Nucleus accumbens (tissue), 56 donors: ENCODE data around the gene ZNF585A.

Experiments
- DNase-seq, 56 donors: peaks; one replicate each; lab custom pipeline; 2025; lab: John Stamatoyannopoulos, UW

Gene ZNF585A

GRCh38 chr19:37095859-37096258 lies 76.6 kb downstream of the ZNF585A start:
- no peak for DNase-seq
